Femur (tissue), 1 donor: ENCODE measurements around the gene UNK.
"Not testable (repeated sequence)": the region's sequence is repeated elsewhere in the genome, so short reads cannot be mapped to it uniquely, and the experiment has no call there.

Experiments used
- DNase-seq: peaks from one replicate; pipeline ENCODE4 v3.0.0-alpha.2; 2017

Gene UNK

DNA sequence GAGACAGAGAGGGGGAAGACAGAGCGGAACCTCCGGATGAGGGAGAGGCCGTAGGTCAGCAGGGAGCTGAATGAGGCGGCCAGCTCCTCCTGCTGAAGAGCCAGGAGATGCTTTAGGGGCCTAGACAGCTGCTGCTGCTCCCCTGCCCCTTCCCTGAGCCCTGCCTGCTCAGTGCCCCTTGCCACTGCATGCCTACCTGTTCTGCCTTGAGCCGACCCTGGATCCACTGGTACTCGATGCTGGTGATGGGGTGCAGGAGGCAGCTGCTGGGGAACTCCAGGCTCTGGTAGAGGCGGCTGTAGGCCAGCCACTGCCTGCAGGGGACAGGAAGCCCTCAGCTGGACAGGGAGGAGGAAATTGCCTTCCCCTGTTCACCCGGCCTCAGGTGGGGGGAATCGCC is 52.0 kb downstream of the UNK start:
- DNase-seq, result no peak

DNA sequence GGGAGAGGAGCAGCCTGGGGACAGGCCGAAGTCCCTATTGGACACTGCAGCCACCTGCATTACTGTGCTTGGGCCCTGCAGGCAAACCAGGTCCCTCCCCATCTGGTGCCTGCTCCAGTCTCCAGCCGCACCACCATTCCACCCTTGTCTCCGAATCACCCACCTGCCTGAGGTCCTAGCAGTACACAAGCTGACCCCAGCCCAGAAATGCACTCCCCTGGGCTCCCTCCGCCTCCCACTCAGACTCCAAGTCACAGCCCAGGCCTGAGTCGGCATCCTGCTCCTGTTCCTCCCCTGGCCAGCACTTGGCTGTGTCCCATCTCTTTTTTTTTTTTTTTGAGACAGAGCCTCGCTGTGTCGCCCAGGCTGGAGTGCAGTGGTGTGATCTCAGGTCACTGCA is 53.3 kb downstream of the UNK start:
- DNase-seq, result no peak

DNA sequence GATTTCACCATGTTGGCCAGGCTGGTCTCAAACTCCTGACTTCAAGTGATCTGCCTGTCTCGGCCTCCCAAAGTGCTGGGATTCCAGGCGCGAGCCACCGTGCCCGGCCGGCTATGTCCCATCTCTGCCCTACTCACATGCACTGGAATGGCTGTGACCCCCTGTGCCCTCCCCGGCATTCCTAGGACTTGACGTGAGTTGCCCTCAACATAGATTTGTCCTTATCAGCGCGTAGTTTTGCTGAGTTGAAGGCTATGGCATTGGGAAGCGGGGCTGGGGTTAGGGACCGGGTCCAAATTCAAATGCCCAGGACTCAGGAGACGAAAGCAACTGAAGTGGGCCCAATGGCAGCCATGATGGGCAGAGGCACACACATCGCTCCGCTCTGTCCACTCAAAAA is 53.8 kb downstream of the UNK start:
- no peak for DNase-seq

DNA sequence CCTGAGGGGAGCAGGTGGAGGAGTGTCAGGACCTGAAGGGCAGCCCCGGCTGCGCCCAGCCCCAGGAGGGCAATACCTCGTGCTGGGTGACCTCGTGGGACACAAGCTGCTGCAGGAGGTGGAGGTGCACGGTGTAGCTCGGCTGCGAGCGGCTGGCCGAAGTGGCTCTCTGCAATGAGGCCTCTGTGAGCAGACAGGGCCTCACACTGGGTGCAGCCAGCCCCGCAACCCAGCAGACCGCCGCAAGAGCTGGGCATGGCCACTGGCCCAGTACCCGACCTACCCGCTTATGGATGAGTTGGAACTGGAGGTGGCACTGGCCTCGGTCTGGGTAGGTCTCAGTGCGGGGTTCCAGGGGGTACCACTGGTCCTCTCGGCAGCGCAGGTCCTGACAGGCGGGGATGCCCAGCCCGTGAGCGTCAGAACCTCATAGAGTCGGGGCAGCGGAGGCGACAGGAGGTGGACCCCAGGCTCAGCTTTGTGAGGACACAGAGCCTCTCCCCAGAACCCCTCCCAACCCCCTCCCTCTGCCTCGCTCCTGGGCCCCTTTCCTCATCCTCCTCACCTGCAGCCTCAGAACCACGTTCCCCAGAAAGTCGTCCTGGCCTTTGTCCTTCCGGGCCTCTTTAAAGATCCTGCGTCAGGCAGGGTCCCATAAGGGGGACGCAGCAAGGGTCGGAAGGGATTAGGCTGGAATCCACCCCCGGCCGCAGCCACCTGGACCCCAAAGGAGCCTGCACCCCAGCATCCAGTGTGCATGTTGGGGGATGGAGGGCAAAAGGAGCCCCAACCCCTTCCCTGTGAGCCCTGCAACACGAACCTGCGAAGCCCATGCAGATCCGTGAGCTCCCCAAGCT is 55.6 kb downstream of the UNK start:
- DNase-seq, result no peak

DNA sequence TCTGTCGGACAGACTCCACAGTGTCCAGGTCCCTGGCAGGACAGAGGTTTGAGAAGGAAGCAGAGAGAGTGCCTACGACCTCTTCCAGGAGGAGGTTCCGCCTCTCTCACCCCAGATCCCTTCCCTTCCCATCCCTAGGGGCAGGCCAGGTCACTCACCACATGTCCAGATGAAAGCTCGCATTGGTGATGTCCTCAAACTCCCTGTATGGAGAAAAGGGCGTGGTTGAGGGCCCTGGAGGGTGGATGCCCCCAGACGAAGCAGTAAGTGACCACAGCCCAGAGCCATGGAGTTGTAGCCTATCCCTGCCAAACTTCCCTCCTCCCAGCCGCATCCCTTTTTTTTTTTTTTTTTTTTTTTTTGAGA is 56.2 kb downstream of the UNK start:
- no peak for DNase-seq

DNA sequence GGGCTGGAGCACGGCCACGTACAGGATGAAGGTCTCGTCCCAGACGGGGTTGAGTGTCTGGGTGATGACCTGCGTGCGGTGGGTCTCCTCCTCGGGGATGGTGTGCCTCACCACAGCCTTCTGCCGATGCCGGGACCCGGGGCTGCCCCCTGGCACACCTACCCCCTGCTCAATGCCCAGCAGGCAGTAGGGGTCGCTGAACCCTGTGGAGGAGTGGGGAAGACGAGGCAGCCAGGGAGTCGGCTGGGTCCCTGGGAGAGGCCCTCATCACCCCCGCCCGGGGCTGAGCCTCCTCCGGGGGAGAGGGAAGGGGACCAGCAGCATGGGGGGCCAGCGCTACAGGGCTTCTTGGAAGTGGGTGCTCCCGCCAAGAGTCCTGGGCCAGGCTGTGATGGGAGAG is 57.8 kb downstream of the UNK start:
- no peak for DNase-seq

DNA sequence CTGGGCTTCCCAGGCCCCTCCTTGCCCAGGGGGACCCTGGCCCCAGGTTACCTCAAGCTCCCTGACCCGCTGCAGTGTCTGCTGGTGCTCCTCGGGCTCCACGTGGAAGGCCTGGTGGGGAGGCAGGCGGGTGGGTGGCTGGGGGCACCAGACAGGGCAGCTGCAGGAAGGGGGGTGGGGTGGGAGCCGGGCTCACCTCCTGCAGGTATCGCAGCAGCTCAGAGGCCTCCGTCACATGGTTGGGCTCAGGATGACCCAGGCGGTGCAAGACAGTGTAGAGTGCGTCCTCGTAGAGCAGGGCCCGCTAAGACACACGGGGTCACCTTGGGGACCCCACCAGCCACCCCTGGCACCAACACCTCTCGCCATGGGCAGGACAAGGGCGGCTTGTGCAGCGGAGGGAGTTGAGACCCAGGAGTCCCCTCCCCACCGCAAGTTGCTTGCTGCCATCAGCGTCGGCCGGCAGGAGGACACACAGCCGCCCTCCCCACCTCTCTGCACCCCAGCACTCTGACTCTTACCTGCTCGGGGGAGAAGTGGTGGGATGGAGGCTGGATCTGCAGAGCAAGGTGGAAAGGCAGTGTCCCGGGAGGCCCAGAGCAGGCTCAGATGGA is 58.5 kb downstream of the UNK start:
- DNase-seq, result no peak

DNA sequence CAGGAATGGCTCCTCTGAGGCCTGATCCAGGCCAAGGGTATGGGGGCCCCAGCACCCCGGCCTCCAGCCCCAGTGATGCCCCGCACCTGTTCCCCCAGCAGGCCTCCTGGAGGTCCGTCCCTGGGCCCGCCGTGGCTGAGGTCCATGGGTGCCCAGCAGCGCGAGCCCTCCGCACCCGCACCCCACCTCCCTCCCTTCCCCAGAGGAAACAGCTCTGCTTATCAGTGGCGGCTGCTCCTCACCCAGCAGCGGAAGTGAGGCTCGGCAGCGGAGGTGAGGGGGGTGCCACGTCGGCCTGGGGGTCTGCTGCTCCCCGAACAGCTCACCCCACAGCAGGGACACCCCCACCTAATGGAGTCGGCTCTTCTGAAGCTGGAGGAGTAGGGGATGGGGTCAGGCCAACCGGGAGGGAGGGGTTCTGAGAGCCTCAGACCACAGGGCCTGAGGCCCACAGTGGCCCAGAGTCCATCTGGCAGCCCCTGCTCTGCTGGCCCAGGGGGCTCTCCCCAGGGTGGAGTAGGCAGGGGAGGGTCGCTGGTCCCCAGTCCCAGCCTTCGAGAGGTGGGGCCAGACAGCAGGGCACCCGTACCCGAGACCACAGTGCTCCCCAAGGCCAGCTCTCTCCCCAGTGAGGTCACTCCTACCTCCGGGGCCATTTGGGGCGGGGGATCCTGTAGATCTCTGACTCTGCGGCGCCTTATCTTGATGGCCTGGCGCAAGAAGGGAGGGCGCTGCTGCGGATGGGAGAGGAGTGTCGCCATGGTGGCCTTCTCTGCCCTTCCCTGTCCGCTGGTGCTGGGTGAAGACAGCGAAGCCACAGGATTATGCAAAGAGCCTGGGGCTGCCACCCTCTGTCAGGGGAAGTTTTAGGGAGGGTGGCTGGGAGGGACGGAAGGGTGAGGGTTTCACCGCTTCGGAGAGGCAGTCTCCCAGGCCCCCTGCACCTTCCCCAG is 59.2 kb downstream of the UNK start, which contains the start of gene UNC13D:
TSS of gene UNC13D (minus strand) at position 828 of the 953 bp plus-strand sequence. CDS start at position 761, 67 bp downstream.
- no peak for DNase-seq

DNA sequence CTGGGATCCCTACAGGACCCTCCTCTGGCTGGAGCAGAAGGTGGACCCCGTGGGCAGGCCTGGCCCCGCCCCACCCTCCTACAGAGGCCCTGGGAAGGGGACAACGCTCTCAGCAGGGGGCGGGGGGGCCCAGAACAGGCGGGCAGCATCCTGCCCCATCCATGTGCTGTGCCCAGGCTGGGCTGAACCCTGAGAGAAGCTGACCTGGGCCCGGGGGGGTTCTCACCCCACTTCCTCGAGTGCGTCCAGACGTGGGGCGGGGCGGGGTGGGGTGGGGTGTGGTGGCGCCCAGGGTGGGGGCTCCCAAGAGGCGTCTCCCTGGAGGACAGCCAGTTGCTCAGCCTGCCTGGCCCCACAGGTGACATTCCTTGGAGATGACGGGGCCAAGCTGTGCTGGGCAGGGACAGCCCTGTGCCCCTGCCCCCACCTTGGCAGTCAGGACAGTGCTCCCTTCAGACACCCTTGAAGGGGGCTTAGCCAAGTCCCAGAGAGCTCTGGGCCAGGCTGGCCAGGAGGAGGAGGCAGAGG is 60.0 kb downstream of the UNK start:
- no peak for DNase-seq

DNA sequence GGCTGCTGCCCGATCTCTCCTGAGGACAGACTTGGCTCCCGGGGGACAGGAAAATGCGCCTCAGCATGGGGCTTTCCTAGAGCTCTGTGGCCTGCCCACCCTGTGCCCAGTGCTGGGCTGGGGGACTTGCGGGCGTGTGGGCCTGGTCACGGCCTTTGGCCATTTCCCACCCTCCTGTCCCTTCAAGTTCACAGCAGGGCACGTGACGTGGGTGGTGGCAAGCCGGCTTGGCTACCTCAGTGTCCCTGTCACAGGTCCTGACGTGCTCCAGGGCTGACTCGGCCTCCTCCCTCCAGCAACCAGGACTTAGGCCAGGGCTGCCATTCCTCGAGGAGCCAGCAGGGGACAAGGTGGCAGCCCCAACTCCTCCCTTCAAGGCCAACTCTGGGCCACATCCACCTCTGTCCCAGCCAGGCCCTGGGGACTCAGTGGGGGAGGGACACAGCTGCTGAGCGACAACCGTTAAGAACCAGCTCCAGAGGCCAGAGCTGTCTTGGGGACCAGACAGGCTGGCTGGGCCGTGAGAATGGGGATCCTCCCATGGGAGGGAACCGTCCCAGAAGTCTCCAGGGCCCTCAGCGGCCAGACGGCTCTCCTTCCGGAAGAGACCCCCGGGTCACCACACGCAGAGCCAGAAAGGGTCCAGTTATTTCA is 60.6 kb downstream of the UNK start:
- DNase-seq, result peak; percentile 75

DNA sequence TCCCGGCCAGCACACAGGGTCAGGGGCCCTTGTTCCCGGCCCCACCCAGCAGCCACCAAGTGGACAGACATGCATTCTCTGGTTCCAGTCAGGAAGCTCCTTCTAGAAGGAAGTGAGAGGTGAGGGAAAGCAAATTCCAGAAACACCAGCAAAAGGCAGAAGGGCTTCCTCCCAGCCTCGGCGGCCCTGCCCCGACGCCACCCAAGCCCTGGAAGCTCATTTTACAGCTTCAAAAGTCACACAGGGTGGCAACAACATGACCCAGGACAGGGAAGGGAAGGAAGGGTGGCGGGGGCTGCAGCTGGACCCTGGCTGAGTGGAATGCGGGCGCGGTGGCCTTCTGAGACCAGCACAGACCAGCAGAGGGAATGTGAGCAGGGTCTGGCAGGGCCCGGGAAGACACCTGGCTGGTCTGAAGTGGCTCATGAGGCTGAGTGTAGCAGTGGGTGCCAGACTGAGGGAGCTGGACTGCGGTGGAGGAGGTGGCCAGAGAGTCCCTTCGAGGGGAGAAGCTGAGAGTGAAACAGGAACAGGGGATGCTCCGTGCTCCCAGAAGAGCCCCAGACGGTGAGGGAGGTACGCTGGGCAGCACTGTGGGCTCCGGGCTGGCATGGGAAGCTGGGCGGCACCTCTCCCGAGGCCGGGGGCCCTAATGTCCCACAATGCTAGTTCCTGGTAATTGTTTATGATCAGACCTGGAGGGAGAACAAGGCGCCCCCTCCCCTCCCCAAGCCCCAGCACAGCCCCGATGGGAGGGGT is 61.5 kb downstream of the UNK start:
- no peak for DNase-seq

DNA sequence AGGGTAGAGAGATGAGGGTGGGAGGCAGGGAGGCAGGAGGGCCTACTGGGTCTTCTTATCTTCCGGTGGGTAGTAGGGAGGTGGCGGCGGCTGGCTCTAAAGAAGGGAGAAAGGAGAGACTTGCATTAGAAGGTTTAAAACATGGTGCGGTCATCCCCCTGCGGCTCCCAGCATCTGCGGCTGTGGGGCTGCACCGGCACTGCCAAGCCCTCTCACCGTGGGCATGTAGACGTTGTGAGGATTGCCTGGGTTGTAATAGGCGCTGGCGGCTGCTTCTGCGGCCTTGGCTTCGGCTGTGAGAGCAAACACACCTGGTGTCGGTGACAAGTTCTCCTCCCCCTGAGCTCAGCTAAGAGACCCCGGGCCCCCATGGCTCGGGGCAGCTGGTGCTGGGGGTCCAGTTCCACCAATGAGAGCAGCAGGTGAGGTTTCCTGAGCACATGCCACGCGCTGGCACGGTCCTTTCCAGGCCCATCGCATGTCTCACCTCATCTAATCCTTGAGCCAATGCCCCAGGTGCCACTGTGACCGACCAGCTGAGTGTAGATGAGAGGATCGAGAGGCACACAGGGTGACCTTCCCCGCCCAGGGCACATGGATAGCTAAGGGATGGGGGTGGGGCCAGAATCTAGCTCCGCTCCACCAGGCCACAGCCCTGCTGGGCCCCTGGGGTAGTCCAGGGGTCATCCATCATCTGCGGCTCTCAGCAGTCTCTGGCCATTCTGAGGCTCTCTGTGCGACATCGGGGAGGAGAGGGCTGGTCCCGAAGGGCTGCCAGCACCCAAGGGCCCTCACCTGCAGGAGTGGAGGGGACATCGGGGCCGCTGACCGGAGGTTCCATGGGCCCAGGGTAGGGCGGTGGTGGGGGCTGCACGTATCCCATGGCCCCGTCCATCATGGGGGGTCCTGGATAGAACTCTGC is 62.3 kb downstream of the UNK start:
- DNase-seq, result no peak

DNA sequence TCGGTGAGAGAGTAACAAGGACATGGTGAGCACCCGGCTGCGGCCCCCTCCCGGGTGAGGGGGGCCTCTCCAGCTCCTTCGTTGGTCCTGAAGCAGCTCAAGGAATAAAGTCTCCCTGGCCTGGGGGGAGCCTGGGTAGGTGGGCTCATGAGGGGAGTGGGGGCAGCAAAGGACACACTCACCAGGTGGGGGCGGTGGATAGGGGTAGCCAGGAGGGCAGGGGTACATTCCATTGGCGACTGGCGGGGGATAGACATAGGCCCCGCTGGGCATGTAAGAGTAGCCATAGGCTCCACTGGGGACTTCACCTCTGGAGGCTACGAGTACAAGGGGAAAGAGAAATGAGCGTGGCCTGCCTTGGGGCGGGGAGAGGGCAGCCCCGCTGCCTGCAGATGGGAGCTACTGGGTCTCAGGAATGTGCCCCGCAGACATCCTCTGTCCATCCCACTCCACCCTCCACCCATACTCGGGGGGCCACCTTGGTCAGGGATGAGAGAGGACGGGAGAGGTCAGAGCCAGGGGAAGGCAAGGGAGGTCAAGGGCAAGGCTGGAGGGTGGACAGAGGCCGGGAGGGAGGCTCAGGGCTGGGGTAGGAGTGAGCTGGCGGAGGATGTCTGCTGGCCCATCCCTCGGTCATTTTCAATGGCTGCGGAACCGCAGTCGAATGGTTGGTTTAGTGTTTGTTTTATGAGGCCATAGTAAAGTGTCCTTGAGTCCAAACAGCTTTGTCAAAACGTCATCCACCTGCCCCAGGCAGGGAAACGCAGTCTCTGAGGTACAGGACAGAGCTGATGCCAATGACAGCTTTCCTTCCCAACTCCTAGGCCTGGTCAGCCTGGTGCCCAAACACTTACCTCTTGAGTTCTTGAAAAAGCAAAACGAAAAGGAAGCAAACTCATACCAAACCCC is 63.3 kb downstream of the UNK start:
- DNase-seq, result no peak

DNA sequence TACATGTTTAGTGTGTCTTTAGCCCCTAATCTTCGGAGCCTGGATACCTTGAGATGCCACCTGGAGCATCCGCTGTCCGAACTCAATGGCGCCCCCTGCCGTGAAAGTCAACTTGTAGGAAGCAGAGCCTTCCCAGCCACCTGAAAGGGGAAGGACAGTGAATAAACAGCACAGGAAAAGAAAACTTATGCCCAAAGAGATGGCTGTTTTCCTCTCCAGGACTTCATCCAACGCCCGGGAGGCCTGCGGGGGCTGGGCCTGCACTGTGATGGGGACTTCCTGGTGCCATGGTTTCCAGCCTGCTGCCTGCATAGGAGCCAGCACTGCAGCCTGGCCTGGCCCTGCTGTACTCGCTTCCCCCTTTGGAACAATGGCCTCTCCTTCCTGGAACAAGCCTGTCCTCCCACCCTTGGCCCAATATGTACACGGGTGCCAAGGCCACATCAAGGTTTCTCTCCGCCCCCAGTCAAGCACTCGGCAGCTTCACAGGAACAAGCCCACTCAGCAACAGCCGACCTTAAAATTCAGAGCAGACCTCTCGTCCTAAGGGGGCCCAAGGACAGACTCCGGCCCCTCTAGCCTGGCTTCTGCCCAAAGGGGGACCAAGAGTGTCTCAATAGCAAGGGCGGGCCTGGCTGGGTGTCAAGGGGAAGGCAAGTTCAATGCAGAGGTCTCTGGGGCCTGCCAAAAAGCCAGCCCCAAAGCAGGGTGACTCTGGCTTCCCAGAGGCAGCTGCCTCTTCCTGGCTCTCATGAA is 64.1 kb downstream of the UNK start:
- peak; percentile 73 for DNase-seq

DNA sequence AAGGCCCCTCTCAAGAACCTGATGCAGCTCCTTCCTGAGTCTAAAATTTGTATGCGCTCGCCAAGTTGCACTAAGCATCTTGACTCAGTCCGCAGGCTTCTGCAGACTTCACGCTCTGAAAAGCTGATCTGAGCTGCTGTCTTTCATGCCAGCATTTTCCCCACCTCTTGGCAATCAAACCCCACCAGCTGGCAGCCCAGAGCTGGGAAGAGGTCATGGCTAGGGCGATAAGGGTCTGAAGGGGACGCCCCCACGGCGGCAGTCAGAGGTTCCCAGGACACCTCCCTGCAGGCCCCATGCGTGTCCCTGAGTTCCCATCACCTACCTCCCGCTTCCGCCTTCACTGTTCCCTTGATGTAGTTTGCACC is 64.7 kb downstream of the UNK start:
- DNase-seq, result no peak

DNA sequence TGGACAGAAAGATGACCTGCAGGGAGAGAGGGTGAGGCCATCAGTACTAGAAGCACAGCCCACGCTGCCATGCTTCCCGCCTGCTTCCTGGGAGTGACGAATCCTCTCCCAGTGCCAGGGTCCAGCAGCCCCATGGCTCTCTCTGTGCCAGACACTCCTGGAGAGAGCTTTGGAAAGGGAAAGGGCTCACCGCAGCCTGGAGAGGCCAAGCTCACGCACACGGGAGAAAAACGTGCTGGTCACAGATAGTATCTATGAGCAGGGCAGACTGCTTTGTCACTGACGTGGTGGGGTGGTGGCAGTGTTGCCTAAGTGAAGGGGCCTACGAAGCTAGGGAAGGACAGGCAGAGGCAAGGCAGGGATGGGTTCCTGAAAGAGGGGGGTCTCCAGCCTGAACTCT is 65.1 kb downstream of the UNK start:
- DNase-seq, result no peak

DNA sequence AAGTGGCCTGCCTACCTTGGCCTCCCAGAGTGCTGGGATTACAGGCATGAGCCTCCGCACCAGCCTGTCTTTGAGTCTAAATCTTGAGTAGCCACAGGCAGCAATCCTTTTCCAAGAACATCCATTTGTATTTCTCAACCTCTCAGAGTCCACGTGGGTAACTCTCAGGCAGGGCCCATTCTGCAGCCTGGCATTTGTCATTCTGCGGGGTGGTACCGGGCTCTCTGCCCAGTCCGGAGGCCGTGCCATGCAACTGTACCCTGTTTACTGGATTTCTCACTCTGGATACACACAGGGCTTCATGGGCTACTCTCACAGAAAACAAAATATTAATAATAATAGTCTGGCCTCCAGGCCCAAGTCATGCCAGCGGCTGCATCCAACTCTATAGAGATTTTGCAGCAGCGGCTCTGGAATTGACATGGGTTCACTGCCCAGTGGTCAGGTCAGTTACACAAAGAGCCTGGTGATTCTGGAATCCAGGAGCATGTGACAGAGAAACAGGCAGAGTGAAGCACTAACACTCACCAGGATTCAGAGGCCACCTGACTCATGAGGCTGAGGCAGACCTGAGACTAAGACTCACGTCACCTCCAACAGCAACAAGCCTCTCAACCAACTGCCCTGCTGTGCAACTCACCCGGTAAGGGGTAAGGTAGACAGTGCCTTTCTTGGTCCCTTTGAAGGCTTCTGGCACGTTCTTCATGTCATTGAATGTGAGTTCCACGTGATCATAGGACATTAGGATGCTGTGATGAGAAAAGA is 66.5 kb downstream of the UNK start:
- DNase-seq, result no peak

DNA sequence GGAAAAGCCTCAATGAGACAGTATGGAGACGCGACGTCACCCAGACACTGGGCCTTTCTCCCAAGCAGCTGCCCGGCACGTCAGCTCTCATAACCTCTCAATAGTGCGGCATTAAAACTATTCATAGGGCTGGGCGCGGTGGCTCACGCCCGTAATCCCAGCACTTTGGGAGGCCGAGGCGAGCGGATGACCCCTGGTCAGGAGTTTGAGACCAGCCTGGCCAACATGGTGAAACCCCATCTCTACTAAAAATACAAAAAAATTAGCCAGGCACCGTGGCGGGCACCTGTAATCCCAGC is 67.0 kb downstream of the UNK start:
- DNase-seq, result not testable (repeated sequence)
